ENCODE results near the gene LRP1B. TPM values are rescaled to one million over a fixed set of nuclear protein-coding genes. Genes with fewer than 3 reads are reported as not detected.

Gene LRP1B
- total RNA-seq, 1 donor from 2014 or later, result 8.8 TPM

- TF ChIP-seq POLR2AphosphoS5 (IDR thresholded peaks at IDR 0.05; ENCODE audit: insufficient read depth in 1 of 2, low read depth in 1 of 2) (no peak), CTCF (IDR thresholded peaks at IDR 0.05) (no peak), POLR2A (IDR thresholded peaks at IDR 0.05) (no peak)
- no peak overlapping the region for H3K27ac ChIP-seq
- H3K36me3 ChIP-seq, result no peaks in the 10 kb centered on the region
- H3K27me3 ChIP-seq, result no peaks in the 10 kb centered on the region
- intact Hi-C loops (cut with DNase I), result no loop called here
- no peaks in the 10 kb centered on the region for H3K4me1 ChIP-seq
- DNase-seq (ENCODE audit: extremely low spot score in 2 of 2), result no peak
- H3K9me3 ChIP-seq, result no peaks in the 10 kb centered on the region
- no peak overlapping the region for H3K4me3 ChIP-seq
Observed at GRCh38 chr2:142134911-142135310, 4.1 kb upstream of the LRP1B start.

GRCh38 chr2:142130111-142131009, 456 bp downstream of the LRP1B start:
- intact Hi-C loops (cut with DNase I), result no loop called here
- TF ChIP-seq POLR2A (IDR thresholded peaks at IDR 0.05), result no peak
- peak in 1 of 2 donors; percentile 49 for TF ChIP-seq POLR2AphosphoS5 (IDR thresholded peaks at IDR 0.05; ENCODE audit: insufficient read depth in 1 of 2, low read depth in 1 of 2)
- H3K4me3 ChIP-seq, result peak overlapping the region; percentile 47 to 58
- no peaks in the 10 kb centered on the region for H3K4me1 ChIP-seq
- no peaks in the 10 kb centered on the region for H3K9me3 ChIP-seq
- H3K36me3 ChIP-seq, result no peaks in the 10 kb centered on the region
- peak overlapping the region; percentile 59 for H3K27ac ChIP-seq
- no peak for DNase-seq (ENCODE audit: extremely low spot score in 2 of 2)
- no peaks in the 10 kb centered on the region for H3K27me3 ChIP-seq

GRCh38 chr2:142128105-142128504, 2.7 kb downstream of the LRP1B start:
- intact Hi-C loops (cut with DNase I), result no loop called here
- no peaks in the 10 kb centered on the region for H3K9me3 ChIP-seq
- no peaks in the 10 kb centered on the region for H3K27me3 ChIP-seq
- TF ChIP-seq CTCF (IDR thresholded peaks at IDR 0.05) (no peak), POLR2AphosphoS5 (IDR thresholded peaks at IDR 0.05; ENCODE audit: insufficient read depth in 1 of 2, low read depth in 1 of 2) (no peak), POLR2A (IDR thresholded peaks at IDR 0.05) (no peak)
- no peak overlapping the region for H3K27ac ChIP-seq
- H3K4me1 ChIP-seq, result no peaks in the 10 kb centered on the region
- DNase-seq (ENCODE audit: extremely low spot score in 2 of 2), result no peak
- no peak overlapping the region for H3K4me3 ChIP-seq
- H3K36me3 ChIP-seq, result no peaks in the 10 kb centered on the region

- DNase-seq (ENCODE audit: extremely low spot score in 2 of 2), result no peak
- Histone ChIP-seq H3K27ac (no peak overlapping the region), H3K27me3 (no peaks in the 10 kb centered on the region), H3K4me1 (no peaks in the 10 kb centered on the region), H3K36me3 (no peaks in the 10 kb centered on the region), H3K4me3 (no peak overlapping the region), H3K9me3 (no peaks in the 10 kb centered on the region)
- intact Hi-C loops (cut with DNase I), result no loop called here
- TF ChIP-seq POLR2AphosphoS5 (IDR thresholded peaks at IDR 0.05; ENCODE audit: insufficient read depth in 1 of 2, low read depth in 1 of 2), result no peak
- TF ChIP-seq POLR2A (IDR thresholded peaks at IDR 0.05), result no peak
- TF ChIP-seq CTCF (IDR thresholded peaks at IDR 0.05), result no peak
Observed at GRCh38 chr2:142127248-142127647, 3.6 kb downstream of the LRP1B start.

- Histone ChIP-seq H3K4me3 (no peak overlapping the region), H3K27ac (no peak overlapping the region), H3K4me1 (no peaks in the 10 kb centered on the region), H3K36me3 (no peaks in the 10 kb centered on the region), H3K27me3 (no peaks in the 10 kb centered on the region), H3K9me3 (no peaks in the 10 kb centered on the region)
- DNase-seq (ENCODE audit: extremely low spot score in 2 of 2), result no peak
- intact Hi-C loops (cut with DNase I), result no loop called here
- TF ChIP-seq POLR2AphosphoS5 (IDR thresholded peaks at IDR 0.05; ENCODE audit: insufficient read depth in 1 of 2, low read depth in 1 of 2) (no peak), POLR2A (IDR thresholded peaks at IDR 0.05) (no peak), CTCF (IDR thresholded peaks at IDR 0.05) (no peak)
Observed at GRCh38 chr2:142124706-142125105, 6.1 kb downstream of the LRP1B start.

Measured in vagina (tissue), 2 donors.